ENCODE data around the gene SPCS1. TPM values are rescaled to one million over a fixed set of nuclear protein-coding genes. Genes with fewer than 3 reads are reported as not detected.

The SPCS1 gene
- total RNA-seq, 4 donors from 2014 or later = 33.8 to 123 (median 65.3) TPM

GRCh38 chr3:52696830-52697631 lies 8.9 kb upstream of the SPCS1 start:
- Histone ChIP-seq H3K9me3 (no peaks in the 10 kb centered on the region), H3K27ac (no peak overlapping the region), H3K4me1 (no peaks in the 10 kb centered on the region), H3K4me3 (no peak overlapping the region), H3K27me3 (no peaks in the 10 kb centered on the region), H3K36me3 (peaks cover 0 to 79% (median 7%) of the 10 kb centered on the region in 3 donors)
- DNase-seq = no peak
- TF ChIP-seq, protein P1, sequence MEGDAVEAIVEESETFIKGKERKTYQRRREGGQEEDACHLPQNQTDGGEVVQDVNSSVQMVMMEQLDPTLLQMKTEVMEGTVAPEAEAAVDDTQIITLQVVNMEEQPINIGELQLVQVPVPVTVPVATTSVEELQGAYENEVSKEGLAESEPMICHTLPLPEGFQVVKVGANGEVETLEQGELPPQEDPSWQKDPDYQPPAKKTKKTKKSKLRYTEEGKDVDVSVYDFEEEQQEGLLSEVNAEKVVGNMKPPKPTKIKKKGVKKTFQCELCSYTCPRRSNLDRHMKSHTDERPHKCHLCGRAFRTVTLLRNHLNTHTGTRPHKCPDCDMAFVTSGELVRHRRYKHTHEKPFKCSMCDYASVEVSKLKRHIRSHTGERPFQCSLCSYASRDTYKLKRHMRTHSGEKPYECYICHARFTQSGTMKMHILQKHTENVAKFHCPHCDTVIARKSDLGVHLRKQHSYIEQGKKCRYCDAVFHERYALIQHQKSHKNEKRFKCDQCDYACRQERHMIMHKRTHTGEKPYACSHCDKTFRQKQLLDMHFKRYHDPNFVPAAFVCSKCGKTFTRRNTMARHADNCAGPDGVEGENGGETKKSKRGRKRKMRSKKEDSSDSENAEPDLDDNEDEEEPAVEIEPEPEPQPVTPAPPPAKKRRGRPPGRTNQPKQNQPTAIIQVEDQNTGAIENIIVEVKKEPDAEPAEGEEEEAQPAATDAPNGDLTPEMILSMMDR (IDR thresholded peaks at IDR 0.05) = no peak
- no peak for TF ChIP-seq POLR2A (IDR thresholded peaks at IDR 0.05)

DNA sequence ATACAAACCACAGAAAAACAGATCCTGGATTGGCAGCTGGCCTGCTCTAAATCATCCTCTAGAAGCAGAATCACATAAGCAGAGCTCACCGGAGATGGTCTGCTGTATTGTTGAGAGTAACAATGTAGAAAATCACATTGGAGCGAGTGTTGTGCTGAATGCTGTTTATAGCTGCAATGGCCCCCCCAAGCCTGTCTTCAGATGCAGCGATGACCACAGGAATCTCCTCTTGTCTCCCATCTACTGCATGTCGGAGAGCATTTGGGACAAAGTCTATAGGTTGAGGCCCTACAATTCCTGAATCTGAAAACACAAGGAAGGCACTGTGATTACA lies 8.3 kb upstream of the SPCS1 start:
- TF ChIP-seq, protein P1 (IDR thresholded peaks at IDR 0.05) = no peak
- no peak for TF ChIP-seq POLR2A (IDR thresholded peaks at IDR 0.05)
- no peak for DNase-seq
- no peak overlapping the region for H3K4me3 ChIP-seq
- H3K4me1 ChIP-seq = no peaks in the 10 kb centered on the region
- no peaks in the 10 kb centered on the region for H3K9me3 ChIP-seq
- no peak overlapping the region for H3K27ac ChIP-seq
- H3K36me3 ChIP-seq = peaks cover 0 to 74% (median 7%) of the 10 kb centered on the region in 3 donors
- no peaks in the 10 kb centered on the region for H3K27me3 ChIP-seq

DNA sequence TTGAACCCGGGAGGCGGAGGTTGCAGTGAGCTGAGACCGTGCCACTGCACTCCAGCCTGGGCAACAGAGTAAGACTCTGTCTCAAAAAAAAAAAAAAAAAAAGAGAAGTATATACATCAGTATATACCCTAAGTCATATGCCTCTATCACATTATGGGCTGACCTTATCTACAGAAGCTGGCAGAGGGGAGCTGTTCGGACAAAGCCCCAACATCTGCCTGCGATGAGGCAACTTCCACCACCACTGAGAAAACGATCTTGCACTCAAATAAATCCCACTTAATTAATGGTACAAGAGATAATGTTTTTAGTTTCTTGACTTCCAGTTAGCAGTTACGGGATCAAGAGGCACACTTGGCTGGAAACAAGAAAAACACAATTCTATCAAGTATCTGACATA lies 2.6 kb upstream of the SPCS1 start:
- Histone ChIP-seq H3K9me3 (no peaks in the 10 kb centered on the region), H3K27ac (no peak overlapping the region), H3K36me3 (peaks cover 0 to 26% (median 0%) of the 10 kb centered on the region in 3 donors), H3K4me1 (peaks cover 2 to 26% (median 10%) of the 10 kb centered on the region in 4 donors), H3K4me3 (no peak overlapping the region), H3K27me3 (no peaks in the 10 kb centered on the region)
- DNase-seq = no peak
- TF ChIP-seq, protein P1 (IDR thresholded peaks at IDR 0.05) = no peak
- no peak for TF ChIP-seq POLR2A (IDR thresholded peaks at IDR 0.05)

DNA sequence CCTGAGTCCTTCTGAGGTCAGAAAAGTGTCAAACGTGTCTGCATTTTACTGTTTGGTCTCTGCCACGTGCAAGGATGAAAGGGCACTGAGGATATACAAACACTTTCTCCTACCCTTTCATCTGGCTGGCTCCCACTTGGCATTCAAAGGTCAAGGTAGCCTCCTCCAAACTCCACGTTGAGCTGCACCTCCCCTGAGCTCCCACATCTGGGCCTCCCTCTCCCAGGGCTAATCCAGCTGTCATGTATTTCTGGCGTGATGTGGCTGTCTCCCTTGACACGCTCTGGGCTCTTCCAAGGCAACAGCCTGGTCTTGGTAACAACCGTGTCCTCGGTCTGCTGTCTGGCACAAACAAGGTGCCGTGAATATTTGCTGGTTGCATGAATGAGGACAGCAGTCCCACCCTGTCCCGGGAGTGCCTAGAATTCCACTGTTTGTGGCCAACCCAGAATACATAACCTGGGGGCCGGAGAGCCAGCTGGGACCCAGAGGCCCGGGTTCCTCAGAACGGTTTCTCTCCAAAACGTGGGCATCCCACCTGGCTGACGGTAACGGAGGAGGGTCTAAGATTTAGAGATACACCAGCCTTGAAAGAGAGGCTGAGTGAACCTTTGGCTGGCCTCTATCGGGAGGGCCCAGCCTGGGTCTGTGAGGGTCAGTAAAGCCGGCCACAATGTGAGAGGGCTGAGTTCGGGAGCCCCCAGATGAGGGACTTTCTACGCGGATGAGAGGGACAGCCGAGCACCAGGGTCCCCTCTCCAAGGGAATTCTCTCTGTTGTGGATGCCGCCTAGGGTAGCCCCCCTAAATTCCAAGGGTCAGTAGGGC lies 1.1 kb upstream of the SPCS1 start:
- TF ChIP-seq POLR2A (IDR thresholded peaks at IDR 0.05) = peak in 1 of 2 donors; percentile 23
- TF ChIP-seq, protein P1 (IDR thresholded peaks at IDR 0.05) = no peak
- Histone ChIP-seq H3K4me3 (peak overlapping the region; percentile 71 to 99 (median 91)), H3K36me3 (peaks cover 0 to 17% (median 0%) of the 10 kb centered on the region in 3 donors), H3K9me3 (no peaks in the 10 kb centered on the region), H3K27me3 (no peaks in the 10 kb centered on the region), H3K4me1 (peaks cover 2 to 26% (median 10%) of the 10 kb centered on the region in 4 donors), H3K27ac (peak overlapping the region; percentile 83 to 97 (median 87))
- DNase-seq = peak in 2 of 3 donors; percentile 51 to 59

GRCh38 chr3:52705438-52705687 lies 543 bp upstream of the SPCS1 start:
- Histone ChIP-seq H3K4me3 (peak overlapping the region; percentile 71 to 99 (median 91)), H3K4me1 (peaks cover 2 to 26% (median 10%) of the 10 kb centered on the region in 4 donors), H3K27me3 (no peaks in the 10 kb centered on the region), H3K9me3 (no peaks in the 10 kb centered on the region), H3K27ac (peak overlapping the region; percentile 83 to 97 (median 87)), H3K36me3 (peaks cover 0 to 15% (median 0%) of the 10 kb centered on the region in 3 donors)
- TF ChIP-seq, protein P1 (IDR thresholded peaks at IDR 0.05) = no peak
- peak; percentile 41 to 48 for TF ChIP-seq POLR2A (IDR thresholded peaks at IDR 0.05)
- no peak for DNase-seq
